SK-N-SH (cell line): ENCODE results near the gene PIBF1.

Source experiments
- CTCF ChIP-seq: fragments of 200-600 bp; sonication (generic); IDR thresholded peaks from 2 replicates; pipeline ENCODE4 v1.6.1; 2017; ENCODE audit warnings: antibody characterized with exemption, mild to moderate bottlenecking, moderate library complexity
- EP300 ChIP-seq, 2 experiments: IDR thresholded peaks; 2 replicates each; pipeline versions ENCODE4 v1.4.0 to v1.6.1; 2012; ENCODE audit warnings: borderline replicate concordance in 1 of 2, low read depth in 1 of 2, low read length in 1 of 2
- MAX ChIP-seq: IDR thresholded peaks from 2 replicates; pipeline ENCODE4 v1.4.0; 2012; ENCODE audit warnings: low read depth
- RAD21 ChIP-seq: IDR thresholded peaks from 2 replicates; pipeline ENCODE4 v1.6.1; 2012; ENCODE audit warnings: mild to moderate bottlenecking, low read length
- RCOR1 ChIP-seq: fragments of 150-350 bp; IDR thresholded peaks from 2 replicates; pipeline ENCODE4 v1.6.1; 2017; ENCODE audit warnings: antibody characterized with exemption, low read length
- TAF1 ChIP-seq: IDR thresholded peaks from 2 replicates; pipeline ENCODE4 v1.6.1; 2012; ENCODE audit warnings: low read depth, mild to moderate bottlenecking, low read length, moderate library complexity, borderline replicate concordance
- YY1 ChIP-seq: IDR thresholded peaks from 2 replicates; pipeline ENCODE4 v1.4.0; 2012; ENCODE audit warnings: low read depth, mild to moderate bottlenecking
- ZBTB33 ChIP-seq: IDR thresholded peaks from 2 replicates; pipeline ENCODE4 v1.4.0; 2012; ENCODE audit warnings: low read depth, borderline replicate concordance

- TF ChIP-seq MAX (no peak), EP300 (IDR thresholded peaks at IDR 0.05; ENCODE audit: borderline replicate concordance in 1 of 2, low read depth in 1 of 2, low read length in 1 of 2) (no peak), CTCF (no peak), YY1 (no peak), RCOR1 (no peak), RAD21 (no peak), ZBTB33 (no peak), TAF1 (no peak)
These were observed 177.7 kb downstream of the PIBF1 start for GRCh38 chr13:72959643-72960042.
